Lower leg skin (tissue), 4 donors: ENCODE results near the gene RYR2. TPM values are rescaled to one million over a fixed set of nuclear protein-coding genes. Genes with fewer than 3 reads are reported as not detected.

Source experiments
- DNase-seq, 2 donors: peaks; one replicate each; pipeline ENCODE4 v3.0.0-alpha.2; 2019; ENCODE audit warnings: low spot score in 2 of 2
- H3K4me3 ChIP-seq: fragments of 200-600 bp; sonication (generic); 2 replicates; pipeline ENCODE4 v1.5.1; 2017; ENCODE audit warnings: mild to moderate bottlenecking, low read depth; ENCODE audit not compliant: poor library complexity, severe bottlenecking
- CTCF ChIP-seq, 3 donors: fragments of 450-650 bp; IDR thresholded peaks; one replicate each; pipeline ENCODE4 v1.5.1; 2016; ENCODE audit warnings: antibody characterized with exemption in 3 of 3, mild to moderate bottlenecking in 3 of 3, moderate library complexity in 2 of 3
- POLR2A ChIP-seq, 2 donors: fragments of 450-650 bp; IDR thresholded peaks; one replicate each; pipeline ENCODE4 v1.6.1; 2016 to 2017; ENCODE audit warnings: antibody characterized with exemption in 2 of 2, mild to moderate bottlenecking in 1 of 2, moderate library complexity in 1 of 2
- WGBS, 2 donors: methylation state at CpG; one replicate each; pipeline ENCODE4 v1.1.5; 2018; 5-methylcytosine and 5-hydroxymethylcytosine counted together
- intact Hi-C: fragments of 100-400 bp; cut with DNase I; formaldehyde crosslinking; loops from one replicate; pipeline ENCODE4 v1.15.0; 2023; ENCODE audit warnings: low total_unique reads
- total RNA-seq, 4 donors: library from RNA; depleted of rRNA; stranded (reverse); fragments of >200 nt; gene quantifications; one replicate each; pipeline ENCODE4 v1.1.0, GENCODE V29; 2016

The RYR2 gene
- total RNA-seq, 4 donors from 2014 or later, result 0.19 to 0.97 (median 0.66) TPM

- 68 to 73% methylated on average over 3 of the region's 3 CpGs for WGBS, 2 donors
- no peak overlapping the region for H3K4me3 ChIP-seq
- intact Hi-C loops, result no loop called here
- no peak for DNase-seq
- no peak for TF ChIP-seq CTCF (IDR thresholded peaks at IDR 0.05)
- TF ChIP-seq POLR2A (IDR thresholded peaks at IDR 0.05), result no peak
Observed at GRCh38 chr1:237852342-237852741, 810.4 kb downstream of the RYR2 start.

GRCh38 chr1:237857455-237857854 lies 815.5 kb downstream of the RYR2 start:
- TF ChIP-seq POLR2A (IDR thresholded peaks at IDR 0.05) (no peak), CTCF (IDR thresholded peaks at IDR 0.05) (no peak)
- 89 to 91% methylated on average over 7 of the region's 7 CpGs for WGBS, 2 donors
- no peak for DNase-seq
- H3K4me3 ChIP-seq, result no peak overlapping the region
- intact Hi-C loops, result no loop called here

GRCh38 chr1:237858992-237859391 lies 817.0 kb downstream of the RYR2 start:
- no peak for TF ChIP-seq CTCF (IDR thresholded peaks at IDR 0.05)
- no peak for TF ChIP-seq POLR2A (IDR thresholded peaks at IDR 0.05)
- DNase-seq, result no peak
- 31 to 42% methylated on average over 4 of the region's 4 CpGs for WGBS, 2 donors
- no peak overlapping the region for H3K4me3 ChIP-seq
- intact Hi-C loops, result no loop called here

GRCh38 chr1:237861944-237862343 lies 820.0 kb downstream of the RYR2 start:
- no peak overlapping the region for H3K4me3 ChIP-seq
- TF ChIP-seq POLR2A (IDR thresholded peaks at IDR 0.05) (no peak), CTCF (IDR thresholded peaks at IDR 0.05) (no peak)
- DNase-seq, result no peak
- 68 to 80% methylated on average over 8 of the region's 8 CpGs for whole genome bisulfite sequencing, 2 donors
- intact Hi-C loops, result no loop called here

- DNase-seq, result no peak
- WGBS, 2 donors, result 91 to 95% methylated on average over 2 of the region's 2 CpGs
- H3K4me3 ChIP-seq, result no peak overlapping the region
- TF ChIP-seq CTCF (IDR thresholded peaks at IDR 0.05) (no peak), POLR2A (IDR thresholded peaks at IDR 0.05) (no peak)
- intact Hi-C loops, result no loop called here
Observed at GRCh38 chr1:237863234-237863633, 821.2 kb downstream of the RYR2 start.
